HepG2 (cell line): ENCODE data around the gene MED13. TPM values are rescaled to one million over a fixed set of nuclear protein-coding genes. Genes with fewer than 3 reads are reported as not detected.

Experiments
- ARNT ChIP-seq: fragments of 450-650 bp; IDR thresholded peaks from 2 replicates; pipeline ENCODE4 v1.6.1; 2017
- ATF2 ChIP-seq: sonication (generic); formaldehyde crosslinking; IDR thresholded peaks from 2 replicates; pipeline ENCODE4 v1.4.0; 2020; ENCODE audit warnings: missing genetic modification reagents
- HNF4A ChIP-seq: sonication (generic); formaldehyde crosslinking; IDR thresholded peaks from 2 replicates; pipeline ENCODE4 v1.4.0; 2020; ENCODE audit warnings: missing genetic modification reagents
- IKZF5 ChIP-seq: IDR thresholded peaks from 2 replicates; pipeline ENCODE4 v1.6.1; 2018; ENCODE audit warnings: missing genetic modification reagents, mild to moderate bottlenecking, missing compliant biosample characterization
- KDM4B ChIP-seq: sonication (generic); formaldehyde crosslinking; IDR thresholded peaks from 2 replicates; pipeline ENCODE4 v1.4.0; 2020; ENCODE audit warnings: missing genetic modification reagents
- LCORL ChIP-seq, 2 experiments: fragments of 450-650 bp in 1 of 2; sonication (generic) in 1 of 2; formaldehyde crosslinking in 1 of 2; IDR thresholded peaks; 2 replicates each; pipeline versions ENCODE4 v1.5.0 to v1.6.1; 2017 to 2020; ENCODE audit warnings: antibody characterized with exemption in 1 of 2, missing genetic modification reagents in 1 of 2
- NCOR1 ChIP-seq: fragments of 200-600 bp; sonication (generic); IDR thresholded peaks from 2 replicates; pipeline ENCODE4 v1.7.0; 2017; ENCODE audit warnings: antibody characterized with exemption, low read length, borderline replicate concordance
- NR2C2 ChIP-seq: sonication (generic); formaldehyde crosslinking; IDR thresholded peaks from 2 replicates; pipeline ENCODE4 v1.4.0; 2020; ENCODE audit warnings: missing genetic modification reagents, mild to moderate bottlenecking, moderate library complexity, borderline replicate concordance
- ONECUT2 ChIP-seq: sonication (generic); formaldehyde crosslinking; IDR thresholded peaks from 2 replicates; pipeline ENCODE4 v1.4.0; 2020; ENCODE audit warnings: missing genetic modification reagents
- PHF21A ChIP-seq: sonication (generic); formaldehyde crosslinking; IDR thresholded peaks from 2 replicates; pipeline ENCODE4 v1.5.0; 2020; ENCODE audit warnings: mild to moderate bottlenecking, missing genetic modification reagents
- ZBTB26 ChIP-seq: IDR thresholded peaks from 2 replicates; pipeline ENCODE4 v1.6.1; 2016; ENCODE audit warnings: missing compliant biosample characterization, missing genetic modification reagents, borderline replicate concordance
- ZKSCAN8 ChIP-seq: IDR thresholded peaks from 2 replicates; pipeline ENCODE4 v1.6.1; 2016; ENCODE audit warnings: borderline replicate concordance, missing genetic modification reagents, missing compliant biosample characterization
- ZMYM2 ChIP-seq: sonication (generic); formaldehyde crosslinking; IDR thresholded peaks from 2 replicates; pipeline ENCODE4 v1.8.0; 2022; ENCODE audit warnings: mild to moderate bottlenecking, missing genetic modification reagents
- ZNF326 ChIP-seq: sonication (generic); formaldehyde crosslinking; IDR thresholded peaks from 2 replicates; pipeline ENCODE4 v1.4.0; 2020; ENCODE audit warnings: missing genetic modification reagents, borderline replicate concordance
- ZNF569 ChIP-seq: sonication (generic); formaldehyde crosslinking; IDR thresholded peaks from 2 replicates; pipeline ENCODE4 v1.5.0; 2020; ENCODE audit warnings: mild to moderate bottlenecking, missing genetic modification reagents, moderate library complexity, borderline replicate concordance
- ZNF670 ChIP-seq: sonication (generic); formaldehyde crosslinking; IDR thresholded peaks from 2 replicates; pipeline ENCODE4 v1.8.0; 2022; ENCODE audit warnings: mild to moderate bottlenecking, missing genetic modification reagents, borderline replicate concordance
- ZNF674 ChIP-seq: sonication (generic); formaldehyde crosslinking; IDR thresholded peaks from 2 replicates; pipeline ENCODE4 v1.5.0; 2020; ENCODE audit warnings: low read depth, mild to moderate bottlenecking, missing genetic modification reagents
- ZNF772 ChIP-seq: sonication (generic); formaldehyde crosslinking; IDR thresholded peaks from 2 replicates; pipeline ENCODE4 v1.5.0; 2020; ENCODE audit warnings: mild to moderate bottlenecking, missing genetic modification reagents
- polyA plus RNA-seq, 8 experiments: library from polyadenylated mRNA; depleted of rRNA in 3 of 8; stranded (reverse) in 7 of 8; unstranded in 1 of 8; fragments of >200 nt; fragmentation: Illumina TruSeq in 4 of 8; extraction: Trizol in 4 of 8; gene quantifications; 2 replicates each; pipeline versions ENCODE4 v1.2.1 to v1.2.3, GENCODE V29; 2011 to 2016; ENCODE audit warnings: low read depth in 4 of 8, missing spikeins in 1 of 8, mixed read lengths in 1 of 8; ENCODE audit not compliant: insufficient read depth in 1 of 8
- total RNA-seq, 5 experiments: library from RNA; depleted of rRNA; stranded (reverse); fragments of >200 nt; fragmentation: Illumina TruSeq; extraction: Trizol; gene quantifications; 2 replicates each; pipeline ENCODE4 v1.2.3, GENCODE V29; 2016; ENCODE audit warnings: low read depth in 1 of 5
- TF ChIP-seq, protein P1 (sequence below): sonication (generic); formaldehyde crosslinking; conservative IDR thresholded peaks from 2 replicates; pipeline ENCODE4 v1.4.0; 2020; ENCODE audit warnings: mild to moderate bottlenecking, missing genetic modification reagents, moderate library complexity

Gene MED13
- total and polyA plus RNA-seq, 2 of the 13 experiments (the other 11 are each of a cell fraction or from before 2014, with no cell fraction given), result 27.4 to 69.1 TPM

DNA sequence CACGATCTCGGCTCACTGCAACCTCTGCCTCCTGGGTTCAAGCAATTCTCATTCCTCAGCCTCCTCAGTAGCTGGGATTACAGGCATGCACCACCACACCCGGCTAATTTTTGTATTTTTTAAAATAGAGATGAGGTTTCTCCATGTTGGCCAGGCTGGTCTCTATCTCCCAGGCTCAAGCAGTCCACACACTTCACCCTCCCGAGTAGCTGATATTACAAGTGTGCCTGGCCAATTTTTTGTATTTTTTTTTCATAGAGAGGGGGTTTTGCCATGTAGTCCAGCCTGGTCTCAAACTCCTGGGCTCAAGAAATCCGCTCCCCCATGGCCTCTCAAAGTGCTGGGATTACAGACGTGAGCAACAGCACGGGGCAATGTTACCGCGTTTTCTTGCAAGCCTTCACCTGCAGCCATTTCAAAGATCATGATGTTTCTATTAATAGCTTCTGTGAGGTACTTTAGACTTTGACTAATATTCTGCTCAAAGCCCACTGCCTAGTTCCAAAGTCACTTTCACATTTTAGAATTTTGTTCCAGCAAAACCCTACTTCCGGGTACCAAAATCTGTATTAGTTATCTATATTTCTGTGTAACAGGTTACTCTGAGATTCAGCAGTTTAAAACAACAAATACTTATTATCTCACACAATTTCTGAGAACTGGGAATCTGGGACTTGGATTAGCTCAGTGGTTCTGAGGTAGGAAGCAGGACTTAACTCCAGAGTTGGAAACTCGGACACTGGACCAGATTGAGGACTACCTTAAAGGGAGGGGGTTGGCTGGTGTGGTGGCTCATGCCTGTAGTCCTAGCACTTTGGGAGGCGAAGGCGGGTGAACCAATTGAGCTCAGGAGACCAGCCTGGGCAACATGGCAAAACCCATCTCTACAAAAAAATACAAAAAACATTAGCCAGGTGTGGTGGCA lies 12.0 kb upstream of the MED13 start (continued):
- TF ChIP-seq ZKSCAN8 (CRISPR knock-in tag) (no peak), ZNF674 (CRISPR knock-in tag) (no peak), ARNT (no peak), PHF21A (no peak), NR2C2 (CRISPR knock-in tag) (no peak), KDM4B (no peak), ZBTB26 (CRISPR knock-in tag) (no peak), ZMYM2 (CRISPR knock-in tag) (peak; percentile 50; the same call in 1 of the 2 replicates), ZNF569 (CRISPR knock-in tag) (no peak), ONECUT2 (CRISPR knock-in tag) (no peak), HNF4A (peak; percentile 68), ZNF326 (CRISPR knock-in tag) (no peak), LCORL (IDR thresholded peaks at IDR 0.05) (no peak), LCORL (CRISPR knock-in tag; IDR thresholded peaks at IDR 0.05) (peak; percentile 50; the same call in 1 of the 2 replicates), ATF2 (CRISPR knock-in tag) (no peak), IKZF5 (CRISPR knock-in tag) (no peak), ZNF670 (no peak), ZNF772 (CRISPR knock-in tag) (0 out of 2 replicates have a peak, but pooled peaks have one; percentile 19), NCOR1 (peak; percentile 35; the same call in 1 of the 2 replicates)
- TF ChIP-seq, protein P1, sequence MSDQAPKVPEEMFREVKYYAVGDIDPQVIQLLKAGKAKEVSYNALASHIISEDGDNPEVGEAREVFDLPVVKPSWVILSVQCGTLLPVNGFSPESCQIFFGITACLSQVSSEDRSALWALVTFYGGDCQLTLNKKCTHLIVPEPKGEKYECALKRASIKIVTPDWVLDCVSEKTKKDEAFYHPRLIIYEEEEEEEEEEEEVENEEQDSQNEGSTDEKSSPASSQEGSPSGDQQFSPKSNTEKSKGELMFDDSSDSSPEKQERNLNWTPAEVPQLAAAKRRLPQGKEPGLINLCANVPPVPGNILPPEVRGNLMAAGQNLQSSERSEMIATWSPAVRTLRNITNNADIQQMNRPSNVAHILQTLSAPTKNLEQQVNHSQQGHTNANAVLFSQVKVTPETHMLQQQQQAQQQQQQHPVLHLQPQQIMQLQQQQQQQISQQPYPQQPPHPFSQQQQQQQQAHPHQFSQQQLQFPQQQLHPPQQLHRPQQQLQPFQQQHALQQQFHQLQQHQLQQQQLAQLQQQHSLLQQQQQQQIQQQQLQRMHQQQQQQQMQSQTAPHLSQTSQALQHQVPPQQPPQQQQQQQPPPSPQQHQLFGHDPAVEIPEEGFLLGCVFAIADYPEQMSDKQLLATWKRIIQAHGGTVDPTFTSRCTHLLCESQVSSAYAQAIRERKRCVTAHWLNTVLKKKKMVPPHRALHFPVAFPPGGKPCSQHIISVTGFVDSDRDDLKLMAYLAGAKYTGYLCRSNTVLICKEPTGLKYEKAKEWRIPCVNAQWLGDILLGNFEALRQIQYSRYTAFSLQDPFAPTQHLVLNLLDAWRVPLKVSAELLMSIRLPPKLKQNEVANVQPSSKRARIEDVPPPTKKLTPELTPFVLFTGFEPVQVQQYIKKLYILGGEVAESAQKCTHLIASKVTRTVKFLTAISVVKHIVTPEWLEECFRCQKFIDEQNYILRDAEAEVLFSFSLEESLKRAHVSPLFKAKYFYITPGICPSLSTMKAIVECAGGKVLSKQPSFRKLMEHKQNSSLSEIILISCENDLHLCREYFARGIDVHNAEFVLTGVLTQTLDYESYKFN (CRISPR knock-in tag), result peak; percentile 77
